Activated T-cell treated with anti-CD3 and anti-CD28 coated beads, Interleukin-2, amount 50 U/mL, for 72 hours (primary cell): ENCODE results near the gene MRPL14. TPM values are rescaled to one million over a fixed set of nuclear protein-coding genes. Genes with fewer than 3 reads are reported as not detected.

ENCODE experiments used
- ATAC-seq, 2 donors: fragments of 150-1000 bp; cut with Tn5 transposase; replicated peaks in 1 of 2; 2 replicates each; pipeline ENCODE4 v1.10.0; 2021; ENCODE audit warnings: moderate library complexity in 2 of 2, mild to moderate bottlenecking in 1 of 2
- DNase-seq, 2 donors: peaks; one replicate each; pipeline ENCODE4 v3.0.0; 2021 to 2022; ENCODE audit warnings: mixed read lengths in 1 of 2
- H3K27ac Mint-ChIP-seq: one replicate; pipeline ENCODE4 v1.8.0; 2022; ENCODE audit warnings: mild to moderate bottlenecking, moderate library complexity, mixed read lengths
- H3K27me3 Mint-ChIP-seq: one replicate; pipeline ENCODE4 v1.8.0; 2022; ENCODE audit warnings: low read depth, mixed read lengths
- H3K36me3 Mint-ChIP-seq, 2 donors: one replicate each; pipeline ENCODE4 v1.8.0; 2022; ENCODE audit warnings: mixed read lengths in 2 of 2, mild to moderate bottlenecking in 1 of 2; ENCODE audit not compliant: insufficient read depth in 2 of 2
- H3K4me1 Mint-ChIP-seq: one replicate; pipeline ENCODE4 v1.8.0; 2022; ENCODE audit warnings: low read depth, mixed read lengths
- H3K4me3 Mint-ChIP-seq, 2 donors: one replicate each; pipeline ENCODE4 v1.8.0; 2022; ENCODE audit warnings: mild to moderate bottlenecking in 2 of 2, mixed read lengths in 2 of 2, moderate library complexity in 2 of 2
- H3K9me3 Mint-ChIP-seq, 2 donors: one replicate each; pipeline ENCODE4 v1.8.0; 2022; ENCODE audit warnings: mixed read lengths in 2 of 2
- total RNA-seq, 2 donors: library from RNA; stranded (reverse); gene quantifications; one replicate each; pipeline ENCODE4 v1.2.3, GENCODE V29; 2022

The MRPL14 gene
- total RNA-seq, 2 donors from 2014 or later, result 31.6 to 33.6 TPM

GRCh38 chr6:44086931-44087574, 40.2 kb downstream of the MRPL14 start:
- peaks cover 6% of the 10 kb centered on the region for H3K4me1 Mint-ChIP-seq
- H3K4me3 Mint-ChIP-seq, result no peak overlapping the region
- ATAC-seq (no peak), DNase-seq (no peak)
- H3K9me3 Mint-ChIP-seq, result no peaks in the 10 kb centered on the region
- H3K36me3 Mint-ChIP-seq, result no peaks in the 10 kb centered on the region
- H3K27ac Mint-ChIP-seq, result no peak overlapping the region
- no peaks in the 10 kb centered on the region for H3K27me3 Mint-ChIP-seq

DNA sequence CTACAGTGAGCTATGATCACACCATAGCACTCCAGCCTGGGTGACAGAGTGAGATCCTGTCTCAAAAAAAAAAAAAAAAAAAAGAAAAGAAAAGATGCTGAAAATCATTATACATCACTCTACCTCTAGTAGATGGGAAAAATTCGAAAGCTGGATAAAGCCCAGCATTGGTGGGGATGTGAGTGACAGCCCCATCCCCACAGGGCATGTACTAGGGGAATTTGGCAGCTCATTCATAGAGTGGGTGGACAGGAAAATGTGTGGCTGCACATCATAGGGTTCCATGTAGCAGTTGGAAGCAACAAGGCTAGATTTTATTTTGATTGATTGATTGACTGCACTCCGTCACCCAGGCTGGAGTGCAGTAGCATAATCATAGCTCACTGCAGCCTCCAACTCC, 42.0 kb downstream of the MRPL14 start:
- peaks cover 6% of the 10 kb centered on the region for H3K4me1 Mint-ChIP-seq
- no peak for DNase-seq
- no peaks in the 10 kb centered on the region for H3K27me3 Mint-ChIP-seq
- no peak for ATAC-seq
- no peak overlapping the region for H3K4me3 Mint-ChIP-seq
- H3K36me3 Mint-ChIP-seq, result no peaks in the 10 kb centered on the region
- H3K9me3 Mint-ChIP-seq, result no peaks in the 10 kb centered on the region
- no peak overlapping the region for H3K27ac Mint-ChIP-seq

DNA sequence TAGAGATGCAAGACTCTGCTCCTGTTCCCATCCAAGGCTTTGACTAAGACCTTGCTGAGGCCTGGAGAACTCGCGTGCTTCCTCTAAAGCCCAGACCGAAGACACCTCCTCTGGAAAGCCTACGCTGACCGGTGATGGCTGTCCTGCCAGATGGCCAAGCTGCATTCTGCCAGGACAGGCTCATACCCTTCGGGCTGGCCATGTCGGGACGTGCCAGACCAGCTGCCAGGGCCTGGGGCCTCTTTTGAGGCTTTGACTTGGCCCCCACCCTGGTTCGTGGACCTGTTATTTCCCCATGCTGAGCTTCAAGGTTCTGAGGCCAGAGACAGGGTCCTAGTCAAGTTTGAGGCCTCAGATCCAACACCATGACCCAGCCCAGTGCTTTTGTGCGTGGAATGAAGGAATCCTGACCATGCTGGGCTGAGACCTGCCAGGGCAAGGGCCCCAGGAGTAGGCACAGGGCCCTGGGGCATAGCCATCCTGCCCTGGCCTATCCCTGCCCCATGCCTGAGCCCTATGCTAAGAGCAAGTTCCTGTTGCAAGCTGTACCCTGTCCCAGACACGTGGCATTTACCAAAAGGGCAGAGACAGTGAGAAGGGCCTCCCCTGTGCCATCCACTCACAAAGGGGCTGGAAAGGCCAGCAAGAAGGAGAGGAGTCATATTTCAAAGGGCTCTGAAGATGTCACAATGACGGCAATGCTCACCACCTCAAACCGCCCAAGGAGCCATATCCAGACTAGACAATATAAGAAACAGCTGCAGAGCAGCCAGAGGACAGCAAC, 42.8 kb downstream of the MRPL14 start:
- no peak overlapping the region for H3K4me3 Mint-ChIP-seq
- no peaks in the 10 kb centered on the region for H3K36me3 Mint-ChIP-seq
- DNase-seq (no peak), ATAC-seq (no peak)
- H3K4me1 Mint-ChIP-seq, result peaks cover 6% of the 10 kb centered on the region
- no peaks in the 10 kb centered on the region for H3K9me3 Mint-ChIP-seq
- no peak overlapping the region for H3K27ac Mint-ChIP-seq
- H3K27me3 Mint-ChIP-seq, result no peaks in the 10 kb centered on the region

DNA sequence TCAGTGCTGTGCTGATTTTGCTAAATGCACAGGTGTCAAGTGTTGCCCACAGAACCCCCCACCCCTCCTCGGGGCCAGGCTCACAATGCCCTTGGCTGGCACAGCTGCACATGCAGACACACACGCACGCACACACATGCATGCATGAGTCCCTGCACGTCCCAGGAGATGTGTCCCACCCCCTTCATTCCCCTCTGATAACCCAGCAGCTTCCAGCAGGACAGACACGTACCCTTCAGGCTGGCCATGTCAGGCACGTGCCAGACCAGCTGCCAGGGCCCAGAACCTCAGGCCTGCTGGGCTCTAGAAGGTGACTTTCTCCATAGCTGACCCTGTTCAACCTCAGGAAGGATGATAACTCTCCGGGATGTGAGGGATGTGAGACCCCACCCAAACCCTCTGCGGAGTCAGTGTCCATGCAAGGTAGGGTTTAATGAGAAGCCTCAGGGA, 44.4 kb downstream of the MRPL14 start:
- Mint-ChIP-seq H3K36me3 (no peaks in the 10 kb centered on the region), H3K27ac (peak overlapping the region; percentile 44), H3K9me3 (no peaks in the 10 kb centered on the region), H3K27me3 (peaks cover 7% of the 10 kb centered on the region), H3K4me1 (peaks cover 6% of the 10 kb centered on the region), H3K4me3 (no peak overlapping the region)
- no peak for ATAC-seq
- DNase-seq, result no peak

- ATAC-seq, result no peak
- Mint-ChIP-seq H3K36me3 (no peaks in the 10 kb centered on the region), H3K27me3 (peaks cover 11% of the 10 kb centered on the region), H3K9me3 (no peaks in the 10 kb centered on the region), H3K27ac (no peak overlapping the region), H3K4me3 (no peak overlapping the region), H3K4me1 (peaks cover 3% of the 10 kb centered on the region)
- DNase-seq, result no peak
Measured at GRCh38 chr6:44081753-44082152, 45.5 kb downstream of the MRPL14 start.

DNA sequence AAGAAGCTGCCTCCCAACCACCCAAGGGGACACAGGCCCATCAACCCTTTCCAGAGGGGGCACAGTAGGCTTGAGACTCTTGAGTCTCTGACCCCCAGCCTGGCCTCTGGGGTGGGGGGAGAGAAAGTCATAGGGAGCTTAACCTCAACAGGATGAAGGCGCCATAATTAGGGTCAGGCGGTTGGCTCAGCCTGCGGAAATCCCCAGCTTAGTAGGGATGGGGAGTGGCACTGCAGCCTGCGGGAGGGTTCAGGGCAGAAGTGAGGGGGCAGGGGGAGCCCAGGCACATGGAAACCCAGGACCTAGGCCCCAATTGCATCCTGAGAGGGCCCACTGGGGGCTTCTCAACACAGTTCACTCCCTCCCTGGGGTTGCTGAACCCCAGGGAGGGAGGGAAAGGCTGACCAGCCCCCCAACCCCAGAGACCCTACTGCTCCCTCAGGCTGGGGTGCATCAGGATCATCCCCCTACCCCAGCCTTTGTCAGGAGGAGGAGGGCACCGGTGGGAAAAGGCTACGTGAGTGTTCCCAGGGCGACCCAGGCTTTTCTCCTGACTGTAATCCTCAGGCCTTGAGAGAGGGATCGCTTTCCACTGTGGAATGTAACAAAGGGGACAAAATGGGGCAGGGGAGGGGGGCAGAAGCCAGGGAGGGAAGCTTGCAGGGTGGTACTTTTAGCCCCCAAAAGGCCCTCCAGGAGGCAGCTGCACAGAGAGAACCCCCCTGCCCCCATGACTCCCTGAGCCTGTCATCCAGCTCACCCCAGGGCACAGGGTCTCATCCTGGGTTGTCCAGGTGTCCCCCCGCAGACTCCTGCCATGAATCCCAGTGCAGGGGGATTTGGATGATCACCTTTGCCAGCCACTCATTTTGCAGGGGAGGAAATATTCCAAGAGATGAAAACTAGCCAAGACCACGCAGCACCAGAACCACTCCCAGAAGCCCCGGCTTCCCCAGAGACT, 46.4 kb downstream of the MRPL14 start:
- H3K9me3 Mint-ChIP-seq, result no peaks in the 10 kb centered on the region
- DNase-seq (no peak), ATAC-seq (no peak)
- no peak overlapping the region for H3K4me3 Mint-ChIP-seq
- H3K36me3 Mint-ChIP-seq, result no peaks in the 10 kb centered on the region
- no peak overlapping the region for H3K27ac Mint-ChIP-seq
- H3K4me1 Mint-ChIP-seq, result no peaks in the 10 kb centered on the region
- H3K27me3 Mint-ChIP-seq, result peaks cover 11% of the 10 kb centered on the region

GRCh38 chr6:44079672-44080071, 47.6 kb downstream of the MRPL14 start:
- H3K4me1 Mint-ChIP-seq, result peaks cover 2% of the 10 kb centered on the region
- no peaks in the 10 kb centered on the region for H3K36me3 Mint-ChIP-seq
- H3K27me3 Mint-ChIP-seq, result peaks cover 12% of the 10 kb centered on the region
- ATAC-seq (no peak), DNase-seq (no peak)
- H3K9me3 Mint-ChIP-seq, result no peaks in the 10 kb centered on the region
- no peak overlapping the region for H3K27ac Mint-ChIP-seq
- H3K4me3 Mint-ChIP-seq, result no peak overlapping the region

DNA sequence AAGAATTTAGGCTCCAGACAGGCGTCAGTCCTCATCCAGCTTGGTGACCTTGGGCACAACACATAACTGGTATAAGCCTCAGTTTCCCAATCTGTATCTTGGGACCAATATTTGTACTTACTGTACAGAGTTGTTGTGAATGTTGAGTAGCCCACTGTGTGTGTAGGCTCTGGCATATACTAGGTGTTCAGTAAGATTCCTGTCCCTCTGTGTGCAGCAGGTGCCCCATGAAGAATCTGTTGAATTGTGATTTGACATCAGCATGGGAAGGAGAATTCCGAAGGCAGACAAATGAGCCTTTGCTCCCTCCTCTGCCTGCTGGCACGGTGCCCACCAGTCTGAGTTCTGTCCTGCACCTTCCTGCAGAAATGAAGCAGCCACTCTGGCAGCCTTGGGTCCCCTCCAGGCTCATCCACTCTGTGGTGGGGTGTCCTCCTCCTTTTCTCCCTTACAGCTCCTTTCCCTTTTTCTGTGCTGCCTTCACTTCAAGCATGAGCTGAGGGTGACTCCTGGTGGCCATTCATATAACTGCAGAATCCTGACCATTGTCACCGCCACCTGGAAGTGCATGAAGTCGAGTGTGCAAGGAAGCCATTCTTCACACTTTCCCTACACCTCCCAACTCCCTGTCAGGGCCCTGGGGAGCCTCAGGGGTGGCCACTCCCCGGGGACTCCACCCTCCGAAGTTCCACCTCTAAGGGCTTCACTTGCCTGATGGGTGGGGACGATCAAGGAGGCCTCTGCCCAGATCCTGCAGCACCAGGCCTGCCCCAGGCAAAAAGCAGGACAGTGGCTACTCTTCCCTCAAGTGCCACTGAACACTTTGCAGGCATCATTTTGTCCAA, 48.2 kb downstream of the MRPL14 start:
- Mint-ChIP-seq H3K27ac (no peak overlapping the region), H3K9me3 (no peaks in the 10 kb centered on the region)

DNA sequence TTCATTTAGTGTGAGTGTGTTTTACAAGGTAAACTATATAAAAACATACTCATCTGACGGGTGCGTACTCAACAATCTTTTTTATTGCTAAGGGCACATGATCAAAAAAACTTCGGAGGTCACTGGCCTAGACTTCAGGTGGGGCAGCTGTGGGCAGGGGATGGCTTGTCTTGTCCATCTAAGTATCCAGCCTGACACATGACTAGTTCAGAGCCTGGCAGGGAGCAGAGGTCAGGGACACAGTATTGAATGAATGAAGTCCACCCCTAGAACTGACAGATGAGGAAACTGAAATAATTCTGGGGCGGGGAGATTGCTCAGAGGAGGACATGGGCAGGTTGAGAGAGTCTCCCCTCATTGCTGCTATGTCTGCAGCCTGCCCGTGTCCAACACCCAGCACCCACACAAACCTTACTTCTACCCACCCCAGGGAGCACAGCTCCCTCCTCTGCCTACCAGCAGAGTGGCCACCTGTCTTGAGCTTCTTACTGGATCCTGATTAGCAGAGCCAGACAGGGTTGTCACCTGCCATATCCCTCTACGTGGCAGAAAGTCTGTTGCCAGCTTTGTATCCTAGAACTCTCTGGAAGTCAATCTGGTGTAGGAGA, 48.9 kb downstream of the MRPL14 start:
- H3K27ac Mint-ChIP-seq, result no peak overlapping the region
- H3K9me3 Mint-ChIP-seq, result no peaks in the 10 kb centered on the region
- peaks cover 22% of the 10 kb centered on the region for H3K27me3 Mint-ChIP-seq
- DNase-seq (no peak), ATAC-seq (no peak)
- H3K4me3 Mint-ChIP-seq, result no peak overlapping the region
- peaks cover 14% of the 10 kb centered on the region for H3K4me1 Mint-ChIP-seq
- H3K36me3 Mint-ChIP-seq, result no peaks in the 10 kb centered on the region

More for the DNA sequence above, 48.2 kb downstream of the MRPL14 start:
- peaks cover 8% of the 10 kb centered on the region for H3K4me1 Mint-ChIP-seq
- H3K4me3 Mint-ChIP-seq, result no peak overlapping the region
- H3K27me3 Mint-ChIP-seq, result peaks cover 18% of the 10 kb centered on the region
- DNase-seq (peak; percentile 67 to 77), ATAC-seq (peak; percentile 31 to 42)
- no peaks in the 10 kb centered on the region for H3K36me3 Mint-ChIP-seq

DNA sequence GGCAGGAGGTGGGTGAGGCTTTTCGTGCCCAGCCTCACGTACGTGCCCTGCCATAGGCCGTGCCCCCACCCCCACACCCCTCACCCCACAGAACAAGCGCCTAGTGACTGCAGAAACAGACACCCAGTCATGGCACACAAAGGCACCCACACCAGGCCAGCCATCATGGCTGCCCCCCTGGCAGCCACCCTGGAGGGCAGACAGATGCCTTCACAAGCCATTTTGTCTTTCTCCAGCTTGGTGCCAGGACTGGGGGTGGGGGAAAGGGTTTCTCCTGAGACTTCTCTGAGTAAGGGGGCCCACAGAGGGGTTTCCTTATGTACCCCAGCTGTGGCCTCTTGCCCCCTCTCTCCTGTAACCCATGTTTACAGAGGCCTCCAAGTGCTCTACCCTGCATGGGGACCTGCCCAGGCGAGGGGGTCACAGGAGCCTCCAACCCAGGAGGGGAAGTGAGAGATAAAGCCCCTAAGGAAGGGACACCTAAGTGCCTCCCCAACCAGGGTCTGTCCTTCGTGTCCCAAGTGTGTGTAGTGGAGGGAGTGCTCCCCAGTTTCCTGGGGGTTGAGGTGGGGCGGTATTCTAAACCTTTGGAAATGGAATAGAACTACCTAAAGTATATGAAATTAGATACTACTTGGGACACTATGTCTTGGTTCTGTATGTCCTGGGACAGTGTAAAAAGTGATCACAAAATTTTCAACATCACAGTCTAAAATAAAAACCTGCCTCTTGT, 49.9 kb downstream of the MRPL14 start:
- no peaks in the 10 kb centered on the region for H3K36me3 Mint-ChIP-seq
- H3K27me3 Mint-ChIP-seq, result peaks cover 22% of the 10 kb centered on the region
- H3K4me3 Mint-ChIP-seq, result no peak overlapping the region
- H3K4me1 Mint-ChIP-seq, result peaks cover 19% of the 10 kb centered on the region
- H3K27ac Mint-ChIP-seq, result no peak overlapping the region
- DNase-seq (no peak), ATAC-seq (no peak)
- H3K9me3 Mint-ChIP-seq, result no peaks in the 10 kb centered on the region

- Mint-ChIP-seq H3K36me3 (no peaks in the 10 kb centered on the region), H3K27ac (no peak overlapping the region), H3K4me1 (peaks cover 19% of the 10 kb centered on the region), H3K9me3 (no peaks in the 10 kb centered on the region), H3K4me3 (no peak overlapping the region), H3K27me3 (peaks cover 25% of the 10 kb centered on the region)
- DNase-seq, result no peak
- ATAC-seq, result no peak
Measured at GRCh38 chr6:44076356-44077213, 50.7 kb downstream of the MRPL14 start.
